ENCODE data around the gene MTA1. TPM values are rescaled to one million over a fixed set of nuclear protein-coding genes. Genes with fewer than 3 reads are reported as not detected.

MTA1 gene
- total and polyA plus RNA-seq, 2 of the 8 experiments (the other 6 are each of a cell fraction or from before 2014, with no cell fraction given): 73.9 to 221 TPM

DNA sequence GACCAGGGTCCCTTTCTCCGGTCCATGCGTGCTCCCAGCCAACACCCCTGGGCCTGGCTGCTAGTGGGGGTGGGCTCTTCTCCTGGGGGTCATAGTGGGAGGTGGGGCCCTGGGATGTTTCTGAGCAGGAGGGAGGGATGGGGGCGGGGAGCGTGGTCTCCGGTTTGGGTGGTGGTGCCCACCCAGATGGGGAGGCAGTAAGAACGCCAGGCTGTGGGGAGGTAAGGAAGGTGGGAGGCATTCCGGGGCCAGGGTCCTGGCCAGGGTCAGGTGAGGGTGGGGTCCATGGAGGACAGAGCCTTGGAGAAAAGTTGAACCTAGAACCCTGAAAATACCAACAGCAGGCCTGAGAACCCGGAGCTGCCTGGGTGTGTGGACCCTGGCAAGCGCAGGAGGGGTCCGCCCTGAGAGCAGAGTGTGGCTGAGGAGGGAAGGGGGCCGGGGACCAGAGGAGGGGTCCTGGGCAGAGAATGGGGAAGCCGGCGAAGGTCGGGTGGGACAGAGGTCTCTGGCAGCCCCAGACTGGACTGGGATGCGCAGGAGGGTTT, 60.6 kb downstream of the MTA1 start:
- WGBS, 2 experiments (ENCODE audit: extremely low coverage in 1 of 2, insufficient coverage in 1 of 2, insufficient read length in 1 of 2, insufficient replicate concordance in 2 of 2, low coverage in 1 of 2, low lambda C conversion rate in 2 of 2, missing lambda C conversion rate in 1 of 2): 58% methylated on average over 7 of the region's 15 CpGs; no CpG with 5 or more reads in 1 of the 2 experiments
- H3K9ac ChIP-seq (replicated peaks in 1 of 4; ENCODE audit: extremely low read depth in 1 of 4, low read depth in 3 of 4, low read length in 3 of 4): no peak overlapping the region; a peak in 1 of 7 replicates
- no peak for TF ChIP-seq CTCF (IDR thresholded peaks at IDR 0.05; ENCODE audit: control extremely low read depth in 1 of 3, insufficient read depth in 1 of 3, low read depth in 1 of 3, low read length in 3 of 3)
- TF ChIP-seq SP2 (IDR thresholded peaks at IDR 0.05; ENCODE audit: low read length): no peak
- no peak for TF ChIP-seq TAF1 (IDR thresholded peaks at IDR 0.05; ENCODE audit: low read depth, low read length)

More for the DNA sequence above, 60.6 kb downstream of the MTA1 start:
- Histone ChIP-seq H3K27ac (ENCODE audit: low read depth, low read length) (no peak overlapping the region), H4K8ac (ENCODE audit: extremely low read depth, insufficient read depth, low read length) (peak overlapping the region; percentile 63; the same call in 1 of the 2 replicates), H3K4me3 (ENCODE audit: extremely low read depth in 1 of 4, insufficient read depth in 2 of 4, low read depth in 3 of 4, low read length in 4 of 4) (no peak overlapping the region), H3K4me1 (replicated peaks in 1 of 4; ENCODE audit: control insufficient read depth in 3 of 4, insufficient read depth in 4 of 4, low read length in 3 of 4) (peaks cover 0 to 43% (median 31%) of the 10 kb centered on the region in 4 experiments; a peak in 6 of 7 replicates), H3K14ac (ENCODE audit: insufficient read length) (no peak overlapping the region), H2BK12ac (ENCODE audit: low read depth, low read length) (peak overlapping the region; percentile 99; the same call in 1 of the 2 replicates), H2BK20ac (ENCODE audit: low read length) (no peak overlapping the region), H3K4ac (replicated peaks; ENCODE audit: insufficient read length, low read depth, low read length) (no peak overlapping the region), H2BK5ac (ENCODE audit: low read depth, low read length) (no peak overlapping the region), H3K18ac (ENCODE audit: extremely low read depth, low read length) (no peak overlapping the region), H3K9me3 (ENCODE audit: insufficient read depth in 2 of 2, low read depth in 1 of 2, low read length in 1 of 2) (no peaks in the 10 kb centered on the region), H3K23me2 (ENCODE audit: low read depth, low read length) (peaks cover 4% of the 10 kb centered on the region; the same call in 1 of the 2 replicates), H2AK5ac (ENCODE audit: low read depth, low read length) (no peak overlapping the region), H2BK120ac (replicated peaks; ENCODE audit: low read depth, low read length) (no peak overlapping the region), H2AFZ (ENCODE audit: low read length) (no peak overlapping the region), H4K91ac (replicated peaks; ENCODE audit: insufficient read length, low read length) (no peak overlapping the region), H3K79me1 (ENCODE audit: low read depth, low read length) (no peaks in the 10 kb centered on the region), H3K23ac (ENCODE audit: insufficient read length) (no peak overlapping the region), H2BK15ac (ENCODE audit: low read length) (0 out of 2 replicates have a peak overlapping the region, but pooled peaks have one; percentile 61), H3K27me3 (replicated peaks in 1 of 4; ENCODE audit: control insufficient read depth in 3 of 4, extremely low read depth in 1 of 4, insufficient read depth in 3 of 4, low read length in 3 of 4) (peaks cover 51 to 99% (median 83%) of the 10 kb centered on the region in 4 experiments), H3K4me2 (ENCODE audit: insufficient read depth in 1 of 2, low read depth in 2 of 2, low read length in 2 of 2) (no peak overlapping the region; a peak in 1 of 4 replicates), H4K5ac (ENCODE audit: insufficient read length, low read depth, low read length) (no peak overlapping the region), H3K56ac (replicated peaks; ENCODE audit: insufficient read length, low read depth, low read length) (no peak overlapping the region), H3K79me2 (ENCODE audit: control insufficient read depth in 1 of 2, insufficient read depth in 2 of 2, low read length in 2 of 2) (no peaks in the 10 kb centered on the region), H4K20me1 (replicated peaks in 1 of 2; ENCODE audit: control insufficient read depth in 1 of 2, insufficient read depth in 2 of 2, low read length in 2 of 2) (peaks cover 4 to 13% of the 10 kb centered on the region in 2 experiments), H3K36me3 (ENCODE audit: control insufficient read depth in 2 of 4, insufficient read depth in 4 of 4, low read length in 3 of 4) (peaks cover 0 to 3% (median 0%) of the 10 kb centered on the region in 4 experiments; a peak in 1 of 8 replicates)
- FAIRE-seq: no peak
- no peak for DNase-seq (ENCODE audit: low read depth in 1 of 2, low spot score in 2 of 2)
- ChIA-PET POLR2A (ENCODE audit: partially characterized antibody) (interaction anchor here (1.2 to 1.6 kb wide), 5 partner anchors 9 to 72 kb away, joined by 3 to 8 read pairs (median 3); partner anchors contain the start of gene TEDC1), CTCF (ENCODE audit: partially characterized antibody) (interaction anchor here (0.6 to 5.0 kb wide), 33 partner anchors 9 to 440 kb away, joined by 3 to 70 read pairs (median 4); no protein-coding TSS in a partner anchor)

All from H1 (cell line).